ENCODE results near the gene TSPO2. TPM values are rescaled to one million over a fixed set of nuclear protein-coding genes. Genes with fewer than 3 reads are reported as not detected.

Gene TSPO2
- polyA plus RNA-seq, 4 donors: 0.45 to 0.69 (median 0.66) TPM; not detected in 1

DNA sequence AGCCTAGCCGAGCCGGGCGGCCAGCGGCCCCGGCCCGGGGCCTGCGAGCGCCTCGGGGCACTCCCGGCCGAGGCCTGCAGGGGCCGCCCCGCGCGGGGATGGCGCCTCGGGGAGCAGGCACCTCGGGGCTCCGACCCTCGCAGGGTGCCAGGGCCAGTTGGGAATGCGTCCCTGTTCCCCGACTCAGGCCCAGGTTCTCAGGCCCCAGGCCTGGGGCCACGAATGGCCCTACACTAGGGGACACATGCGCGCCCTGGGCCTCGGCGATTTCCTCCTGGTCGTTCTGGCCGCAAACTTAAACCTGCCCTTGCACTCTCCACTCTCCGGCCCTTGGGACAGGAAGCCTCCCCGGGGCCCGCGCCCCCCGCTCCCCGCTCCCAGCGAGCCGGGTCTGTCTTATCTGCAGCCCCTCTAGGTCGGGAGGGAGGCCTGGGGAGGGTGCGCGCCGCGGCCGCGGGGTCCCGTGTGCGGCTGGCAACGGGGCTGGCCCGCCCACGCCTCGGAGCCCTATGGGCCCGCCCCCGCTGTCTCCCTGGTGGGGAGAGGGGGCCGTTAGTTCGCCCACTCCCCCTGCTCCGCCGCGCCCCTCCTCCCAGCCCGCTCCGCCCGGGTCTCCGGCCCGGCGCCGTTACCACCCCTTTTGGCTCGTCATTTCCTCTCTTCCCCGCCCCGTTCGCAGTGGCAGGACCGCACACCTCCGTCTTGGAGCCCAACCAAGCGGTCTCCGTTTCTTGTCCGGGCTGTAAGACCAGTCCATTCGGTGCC, 31.1 kb downstream of the TSPO2 start:
- peak; percentile 74 to 78 (median 76) for DNase-seq (ENCODE audit: low read depth in 4 of 4, low spot score in 3 of 4)

DNA sequence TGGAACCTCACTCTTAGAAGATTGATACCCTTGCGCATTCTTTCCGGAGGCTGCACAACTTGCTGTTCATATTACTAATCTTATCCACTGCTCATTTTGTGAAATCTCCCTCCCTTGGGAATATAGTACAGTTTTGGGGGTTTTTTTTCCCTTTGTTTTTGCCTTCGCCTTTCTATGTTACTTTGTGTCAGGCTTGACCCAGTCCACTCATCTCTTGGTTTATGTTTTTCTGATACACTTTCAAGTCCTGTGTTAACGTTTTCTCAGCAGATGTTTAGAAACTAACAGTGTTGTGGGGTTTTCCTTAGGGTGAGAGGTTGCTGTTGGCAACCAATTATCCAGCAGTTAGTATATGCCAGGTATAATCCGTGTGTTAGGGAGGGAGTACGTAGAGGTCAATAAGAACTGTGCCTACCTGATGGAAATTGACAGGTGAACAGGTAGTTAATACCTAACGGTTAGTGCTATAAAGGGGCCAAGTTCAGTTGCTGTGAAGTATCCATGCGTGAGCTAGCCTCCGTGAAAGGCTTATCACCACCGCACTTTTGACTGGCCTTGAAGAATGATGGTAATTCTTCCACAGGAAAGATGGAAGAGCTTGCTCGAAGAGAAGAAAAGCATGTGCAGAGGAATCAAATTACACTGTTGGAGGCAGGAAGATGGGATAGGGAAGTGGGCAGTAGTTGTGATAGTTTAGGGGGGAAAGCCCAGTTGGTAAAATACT, 31.9 kb downstream of the TSPO2 start:
- DNase-seq (ENCODE audit: low read depth in 4 of 4, low spot score in 3 of 4): peak in 1 of 4 donors; percentile 32

DNA sequence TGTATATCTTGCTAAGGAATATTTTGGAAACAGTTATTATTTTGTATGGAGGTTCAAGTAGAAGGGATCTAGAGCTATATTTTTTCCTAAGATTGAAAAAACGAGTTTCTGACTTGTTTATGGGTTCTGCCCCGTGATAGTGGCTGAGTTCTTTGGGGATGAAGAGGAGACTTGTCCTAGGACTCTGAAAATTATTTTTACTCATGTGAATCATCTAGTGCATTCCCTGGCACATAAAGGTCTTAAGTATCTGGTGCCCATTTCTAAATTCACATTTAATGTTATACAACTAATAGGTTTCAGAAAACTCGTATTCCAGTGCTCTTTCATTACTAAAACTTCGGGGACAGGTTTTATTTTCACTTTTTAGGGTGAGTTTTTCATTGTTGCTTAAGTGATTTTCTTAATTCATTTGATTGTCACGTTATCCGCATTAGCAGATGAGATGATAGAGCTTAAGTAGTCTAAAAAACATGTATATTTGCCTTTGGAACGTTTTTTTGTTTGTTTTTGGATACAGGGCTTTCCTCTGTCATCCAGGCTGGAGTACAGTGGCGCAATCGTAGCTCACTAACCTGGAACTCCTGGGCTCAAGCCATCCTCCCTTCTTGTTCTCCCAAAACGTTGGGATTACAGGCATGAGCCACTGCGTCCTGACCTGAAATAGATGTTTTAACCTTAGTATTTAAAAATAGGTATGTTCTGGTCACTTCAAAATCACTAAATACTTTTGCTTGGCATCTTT, 32.6 kb downstream of the TSPO2 start:
- DNase-seq (ENCODE audit: low read depth in 4 of 4, low spot score in 3 of 4): no peak

DNA sequence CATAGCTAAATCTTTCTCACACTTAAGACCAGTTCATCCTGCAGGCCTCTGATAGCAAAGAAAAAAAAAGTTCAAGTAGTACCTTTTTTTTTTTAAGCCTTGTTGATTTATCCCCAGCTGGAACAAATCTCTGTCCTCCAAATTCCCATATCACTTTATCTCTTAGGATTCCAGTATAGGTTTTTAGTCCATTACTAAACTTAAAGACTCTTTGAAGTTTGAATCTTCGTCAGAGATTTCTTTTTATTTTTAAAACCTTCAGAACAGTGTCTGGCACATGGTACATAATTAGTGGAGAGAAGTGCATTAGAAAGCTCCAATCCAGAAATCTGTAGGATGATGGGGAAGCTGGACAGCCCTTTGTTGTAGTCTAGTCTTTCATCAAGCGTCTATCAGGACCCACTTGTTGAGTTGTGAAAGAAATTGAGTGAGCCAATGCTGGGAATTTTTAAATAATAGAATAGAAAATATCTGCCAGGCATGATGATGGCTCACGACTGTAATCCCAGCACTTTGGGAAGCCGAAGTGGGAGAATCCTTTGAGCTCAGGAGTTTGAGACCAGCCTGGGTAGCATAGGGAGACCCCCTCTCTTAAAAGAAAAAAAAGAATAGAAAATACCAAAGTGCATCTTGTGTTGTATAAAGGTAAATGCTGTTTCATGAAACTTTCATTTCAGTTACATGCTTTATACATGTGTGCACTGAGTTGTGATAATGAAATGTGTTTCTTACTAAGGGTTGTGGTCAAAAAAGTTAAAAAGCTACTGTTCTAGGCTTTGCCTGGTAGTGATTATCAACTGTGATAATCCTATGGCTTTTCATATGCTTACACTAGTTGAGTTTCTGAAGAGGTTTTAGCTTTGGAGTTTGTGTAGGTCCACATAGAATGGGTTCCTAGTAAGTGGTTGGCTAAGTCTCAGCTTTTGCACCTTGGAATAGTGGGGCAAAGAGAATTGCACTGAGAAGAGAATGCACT, 33.7 kb downstream of the TSPO2 start:
- no peak for DNase-seq (ENCODE audit: low read depth in 4 of 4, low spot score in 3 of 4)

DNA sequence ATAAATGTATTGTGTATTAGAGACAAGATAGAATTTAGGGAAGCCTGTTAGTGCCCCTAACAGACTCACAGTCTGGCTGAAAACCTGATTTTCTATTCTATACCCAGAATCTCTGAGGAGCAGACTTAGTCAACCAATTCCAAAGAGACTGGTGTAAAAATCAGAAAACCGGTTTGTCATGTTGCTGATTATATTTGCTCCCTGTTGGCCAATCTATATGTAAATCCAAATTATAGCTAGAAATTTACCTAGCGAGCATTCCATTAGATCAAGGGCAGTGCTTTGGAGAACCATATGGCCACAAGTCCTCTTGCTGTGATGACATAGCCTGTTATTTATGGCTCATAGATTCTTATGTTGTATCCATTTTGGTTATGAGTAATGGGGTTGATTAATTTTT, 35.3 kb downstream of the TSPO2 start:
- no peak for DNase-seq (ENCODE audit: low read depth in 4 of 4, low spot score in 3 of 4)

DNA sequence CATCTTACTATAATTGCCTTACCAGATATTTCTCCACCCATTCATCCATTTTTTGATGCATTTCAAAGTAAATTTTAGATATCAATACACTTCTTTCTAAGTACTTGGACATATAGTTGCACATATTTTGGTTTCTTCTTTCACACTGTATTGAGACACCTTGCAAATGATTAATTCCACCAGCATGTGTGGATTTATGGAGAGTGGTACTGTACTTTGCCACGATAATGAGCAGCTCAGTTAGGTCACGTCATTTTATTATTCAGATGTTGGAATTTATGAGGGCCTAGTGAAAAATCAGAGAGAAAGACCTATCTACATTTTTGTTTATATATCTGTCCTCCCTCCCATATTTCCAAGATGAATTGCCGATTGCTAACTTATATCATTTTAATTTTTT, 35.8 kb downstream of the TSPO2 start:
- DNase-seq (ENCODE audit: low read depth in 4 of 4, low spot score in 3 of 4): no peak

DNA sequence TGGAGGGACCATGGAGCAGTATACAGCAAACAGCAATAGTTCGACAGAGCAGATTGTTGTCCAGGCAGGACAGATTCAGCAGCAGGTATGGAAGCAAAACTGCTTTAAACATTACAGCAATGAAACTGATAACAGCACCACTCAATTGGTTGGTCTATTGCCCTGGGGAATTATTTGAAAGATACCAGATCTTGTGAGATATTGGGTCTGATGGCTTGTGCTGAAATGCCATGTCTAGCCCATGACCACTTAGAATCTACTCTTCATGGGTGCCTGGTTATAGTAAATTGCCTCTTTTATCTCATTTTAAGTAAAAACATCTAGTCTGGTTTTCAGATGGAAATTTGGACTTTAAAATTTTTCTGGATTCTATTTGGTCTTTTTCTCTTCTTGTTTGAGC, 36.8 kb downstream of the TSPO2 start:
- no peak for DNase-seq (ENCODE audit: low read depth in 4 of 4, low spot score in 3 of 4)

DNA sequence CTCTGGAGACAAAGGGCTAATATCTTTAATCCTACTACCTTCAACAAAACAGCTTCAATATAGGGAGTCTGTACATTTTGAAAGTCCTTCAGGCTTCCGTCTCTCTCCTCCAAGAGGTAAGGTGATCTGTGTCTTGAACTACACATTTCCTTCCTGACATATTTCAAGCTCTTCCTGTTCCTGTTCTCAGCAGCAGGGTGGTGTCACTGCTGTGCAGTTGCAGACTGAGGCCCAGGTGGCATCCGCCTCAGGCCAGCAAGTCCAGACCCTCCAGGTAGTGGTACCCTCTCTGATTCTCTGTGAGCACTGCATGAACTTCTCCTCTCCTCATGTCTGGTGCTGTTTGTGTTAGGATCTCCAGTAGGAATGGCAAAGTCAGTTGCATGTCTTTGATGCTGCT, 38.4 kb downstream of the TSPO2 start:
- DNase-seq (ENCODE audit: low read depth in 4 of 4, low spot score in 3 of 4): no peak

DNA sequence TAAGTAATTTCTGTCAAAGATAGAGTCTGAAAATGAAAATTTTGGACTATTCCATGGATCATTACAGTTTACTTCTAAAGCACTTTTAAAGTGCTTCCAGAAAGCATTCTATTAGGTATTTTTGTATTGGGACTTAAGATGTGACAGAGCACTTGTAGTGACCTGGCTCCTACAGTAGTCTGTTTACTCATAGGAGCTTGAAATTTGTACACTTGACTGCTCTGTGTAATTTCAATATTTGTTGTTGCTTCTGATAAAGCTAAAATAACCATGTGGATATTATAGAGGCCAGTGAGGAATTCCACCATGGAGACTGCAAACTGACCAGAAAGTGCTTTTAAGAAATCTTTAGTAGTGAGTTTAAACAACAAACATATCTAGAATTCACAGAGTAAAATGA, 40.8 kb downstream of the TSPO2 start:
- no peak for DNase-seq (ENCODE audit: low read depth in 4 of 4, low spot score in 3 of 4)

DNA sequence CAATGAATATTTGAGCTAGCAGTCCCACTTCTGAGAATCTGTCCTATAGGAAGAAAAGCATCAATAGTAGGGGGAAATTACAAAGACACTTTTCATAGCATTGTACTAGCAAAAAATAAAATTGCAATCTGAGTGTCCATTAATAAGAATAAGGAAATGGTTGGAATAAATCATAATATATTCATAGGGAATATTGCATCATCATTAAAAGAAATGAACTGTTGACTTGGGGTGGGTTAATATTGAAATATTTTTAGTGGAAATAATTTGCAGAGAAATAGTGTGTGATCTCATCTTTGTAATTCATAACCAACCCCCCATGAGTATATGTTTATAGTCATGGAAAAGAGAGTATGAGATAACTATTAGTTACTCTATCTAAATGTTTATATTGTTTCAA, 42.9 kb downstream of the TSPO2 start:
- DNase-seq (ENCODE audit: low read depth in 4 of 4, low spot score in 3 of 4): no peak

DNA sequence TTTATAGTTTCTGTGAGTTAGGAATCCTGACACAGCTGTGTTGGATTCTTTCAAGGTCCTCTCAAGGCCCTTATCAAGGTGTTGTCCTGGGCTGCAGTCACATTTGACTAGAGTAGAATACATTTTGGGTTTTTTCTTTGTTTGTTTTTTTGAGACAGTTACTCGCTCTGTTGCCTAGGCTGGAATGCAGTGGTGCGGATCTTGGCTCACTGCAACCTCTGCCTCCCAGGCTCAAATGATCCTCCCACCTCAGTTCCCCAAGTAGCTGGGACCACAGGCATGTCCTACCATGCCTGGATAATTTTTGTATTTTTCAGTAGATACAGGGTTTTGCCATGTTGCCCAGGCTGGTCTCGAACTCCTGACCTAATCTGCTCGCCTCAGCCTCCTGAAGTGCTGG, 46.2 kb downstream of the TSPO2 start:
- DNase-seq (ENCODE audit: low read depth in 4 of 4, low spot score in 3 of 4): no peak

DNA sequence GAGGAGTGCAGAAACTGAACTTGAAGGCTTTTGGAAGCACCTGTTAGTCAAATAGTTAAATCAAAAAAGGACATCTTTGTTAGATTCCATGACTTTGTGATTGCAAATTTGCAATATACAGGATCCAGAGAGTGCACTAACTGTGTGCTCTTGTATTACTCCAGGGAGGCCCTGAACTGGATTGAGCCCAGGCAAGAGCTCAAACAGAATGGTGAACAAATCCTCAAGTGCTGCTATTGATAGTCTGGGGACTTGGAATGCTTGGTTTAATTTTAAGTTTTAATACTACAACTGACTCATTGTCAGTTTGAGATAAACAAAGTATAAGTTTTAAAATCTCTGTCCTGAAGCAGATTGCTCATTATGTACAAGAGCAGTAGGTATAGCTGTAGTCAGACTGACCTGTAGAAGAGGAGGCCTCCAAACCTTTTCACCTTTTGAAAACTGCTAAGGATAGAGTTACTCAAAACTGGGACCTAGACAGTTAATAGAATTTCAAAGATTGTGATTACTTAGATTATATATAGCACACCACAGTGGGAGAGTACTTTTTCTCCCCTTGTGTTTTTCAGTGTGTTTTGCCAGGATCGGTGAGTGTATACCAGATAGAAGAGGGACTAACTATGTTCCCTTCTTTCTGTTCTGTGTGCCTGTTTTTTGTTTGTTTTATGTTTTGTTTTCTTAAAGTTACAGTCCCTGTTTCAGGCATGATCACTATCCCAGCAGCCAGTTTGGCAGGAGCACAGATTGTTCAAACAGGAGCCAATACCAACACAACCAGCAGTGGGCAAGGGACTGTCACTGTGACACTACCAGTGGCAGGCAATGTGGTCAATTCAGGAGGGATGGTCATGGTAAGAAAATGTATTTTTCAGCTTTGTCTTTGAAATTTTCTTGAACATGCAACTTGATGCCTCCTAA, 48.8 kb downstream of the TSPO2 start:
- no peak for DNase-seq (ENCODE audit: low read depth in 4 of 4, low spot score in 3 of 4)

DNA sequence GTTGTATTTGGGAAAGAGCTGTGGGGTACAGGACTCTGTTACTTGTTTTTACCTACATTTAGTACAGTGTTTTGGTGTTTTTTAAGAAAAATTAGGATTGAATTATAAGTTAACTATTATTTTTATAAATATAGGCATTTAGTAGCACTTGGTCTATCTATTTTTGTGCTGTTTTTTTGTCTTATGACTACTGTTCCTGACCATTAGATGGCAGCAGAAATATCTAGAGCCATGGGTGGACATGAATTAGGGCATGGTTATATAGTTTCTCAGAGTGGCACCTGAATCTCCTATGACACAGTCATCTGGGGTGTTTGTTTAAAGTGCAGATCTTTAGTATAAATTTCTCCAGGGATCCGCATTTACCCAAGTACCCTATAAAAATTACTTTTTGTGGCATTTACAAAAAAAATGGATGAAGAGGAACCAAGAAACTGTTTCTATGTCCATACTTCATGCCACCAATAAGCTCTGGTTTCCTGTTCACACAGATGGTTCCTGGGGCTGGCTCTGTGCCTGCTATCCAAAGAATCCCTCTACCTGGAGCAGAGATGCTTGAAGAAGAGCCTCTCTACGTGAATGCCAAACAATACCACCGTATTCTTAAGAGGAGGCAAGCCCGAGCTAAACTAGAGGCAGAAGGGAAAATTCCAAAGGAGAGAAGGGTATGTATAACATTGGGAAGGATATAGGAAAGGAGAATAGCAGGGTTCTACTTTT, 50.3 kb downstream of the TSPO2 start:
- no peak for DNase-seq (ENCODE audit: low read depth in 4 of 4, low spot score in 3 of 4)

DNA sequence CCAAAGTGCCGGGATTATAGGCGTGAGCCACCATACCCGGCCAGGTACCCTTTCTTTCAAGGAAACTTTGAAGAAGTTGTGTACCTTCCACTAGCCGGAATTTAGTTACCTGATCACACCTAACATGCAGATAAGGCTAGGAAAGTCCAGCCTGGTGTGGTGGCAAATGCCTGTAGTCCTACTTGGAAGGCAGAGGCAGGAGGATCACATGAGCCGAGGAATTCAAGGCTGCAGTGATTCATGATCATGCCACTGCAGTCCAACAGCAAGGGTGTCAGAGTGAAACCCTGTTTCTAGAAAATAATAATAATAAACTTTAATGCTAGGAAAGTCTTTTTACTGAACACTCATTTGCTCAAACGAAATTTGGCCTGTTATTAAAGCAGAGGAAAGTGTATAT, 51.5 kb downstream of the TSPO2 start:
- no peak for DNase-seq (ENCODE audit: low read depth in 4 of 4, low spot score in 3 of 4)

Other genes with a start within 250 kb of the TSPO2 start
- gene UNC5CL, start 3.2 kb upstream of the TSPO2 start, polyA plus RNA-seq (ENCODE audit: insufficient read length in 4 of 4): 1 to 10 TPM; 5.3 to 7.9 (median 6.1) TPM
- under 1 TPM; 0.18 to 0.65 (median 0.23) TPM for gene APOBEC2, start 10.7 kb downstream of the TSPO2 start, polyA plus RNA-seq (ENCODE audit: insufficient read length in 4 of 4)
- gene OARD1, start 29.9 kb downstream of the TSPO2 start, polyA plus RNA-seq (ENCODE audit: insufficient read length in 4 of 4): 10 to 100 TPM; 62.5 to 69.1 (median 63.9) TPM
- gene NFYA, start 30.5 kb downstream of the TSPO2 start, polyA plus RNA-seq (ENCODE audit: insufficient read length in 4 of 4): 10 to 100 TPM; 45.2 to 52.0 (median 51.5) TPM
- 1 to 10 TPM in 1 of 4 donors, under 1 TPM in 3; 0.52 to 1.2 (median 0.79) TPM for gene TREML1, start 111.9 kb downstream of the TSPO2 start, polyA plus RNA-seq (ENCODE audit: insufficient read length in 4 of 4)
- gene TREM2, start 120.6 kb downstream of the TSPO2 start, polyA plus RNA-seq (ENCODE audit: insufficient read length in 4 of 4): under 1 TPM; 0.15 to 0.63 (median 0.42) TPM
- gene TREML2, start 158.7 kb downstream of the TSPO2 start, polyA plus RNA-seq (ENCODE audit: insufficient read length in 4 of 4): under 1 TPM; 0.04 to 0.40 (median 0.18) TPM
- not detected for gene TREML4, start 185.9 kb downstream of the TSPO2 start, polyA plus RNA-seq (ENCODE audit: insufficient read length in 4 of 4)
- gene TREM1, start 244.2 kb downstream of the TSPO2 start, polyA plus RNA-seq (ENCODE audit: insufficient read length in 4 of 4): under 1 TPM in 1 of 4 donors, not detected in 3; 0.29 TPM